Stomach (tissue), 4 donors: ENCODE data around the gene MIGA2.

Experiments used
- EP300 ChIP-seq: sonication (generic); formaldehyde crosslinking; IDR thresholded peaks from one replicate; pipeline ENCODE4 v1.6.1; 2017; ENCODE audit warnings: antibody characterized with exemption
- POLR2A ChIP-seq, 4 donors: fragments of 450-650 bp; IDR thresholded peaks; one replicate each; pipeline ENCODE4 v1.6.1; 2016; ENCODE audit warnings: antibody characterized with exemption in 4 of 4, control low read depth in 2 of 4, mild to moderate bottlenecking in 1 of 4, moderate library complexity in 1 of 4
- POLR2AphosphoS5 ChIP-seq, 3 donors: sonication (generic); formaldehyde crosslinking; IDR thresholded peaks; one replicate each; pipeline ENCODE4 v1.6.1; 2016; ENCODE audit warnings: antibody characterized with exemption in 3 of 3
- TF ChIP-seq, protein P1 (sequence below), 7 experiments: fragments of 450-650 bp in 4 of 7; fragments of 200-600 bp in 3 of 7; sonication (generic) in 3 of 7; IDR thresholded peaks; one replicate each; pipeline ENCODE4 v1.5.1; 2016 to 2019; ENCODE audit warnings: antibody characterized with exemption in 7 of 7, control low read depth in 2 of 7, mild to moderate bottlenecking in 1 of 7

DNA sequence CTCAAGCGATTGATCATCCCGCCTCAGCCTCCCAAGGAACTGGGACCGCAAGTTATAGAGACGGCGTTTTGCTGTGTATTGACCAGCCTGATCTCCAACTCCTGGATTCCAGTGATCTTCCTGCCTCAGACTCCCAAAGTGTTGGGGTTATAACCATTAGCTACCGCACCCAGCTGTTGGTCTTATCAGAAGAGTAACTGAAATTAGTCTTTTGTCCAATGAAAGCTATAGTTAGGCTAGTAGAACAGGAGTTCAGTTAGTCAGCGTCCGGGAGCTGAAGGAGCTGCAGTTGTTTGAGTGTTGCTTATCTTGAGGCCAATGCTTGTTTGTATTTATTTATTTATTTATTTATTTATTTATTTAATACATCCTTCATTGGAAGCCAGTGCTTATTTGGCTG lies 3.2 kb upstream of the MIGA2 start:
- TF ChIP-seq POLR2AphosphoS5 (IDR thresholded peaks at IDR 0.05) (no peak), EP300 (no peak), POLR2A (IDR thresholded peaks at IDR 0.05) (no peak)
- TF ChIP-seq, protein P1, sequence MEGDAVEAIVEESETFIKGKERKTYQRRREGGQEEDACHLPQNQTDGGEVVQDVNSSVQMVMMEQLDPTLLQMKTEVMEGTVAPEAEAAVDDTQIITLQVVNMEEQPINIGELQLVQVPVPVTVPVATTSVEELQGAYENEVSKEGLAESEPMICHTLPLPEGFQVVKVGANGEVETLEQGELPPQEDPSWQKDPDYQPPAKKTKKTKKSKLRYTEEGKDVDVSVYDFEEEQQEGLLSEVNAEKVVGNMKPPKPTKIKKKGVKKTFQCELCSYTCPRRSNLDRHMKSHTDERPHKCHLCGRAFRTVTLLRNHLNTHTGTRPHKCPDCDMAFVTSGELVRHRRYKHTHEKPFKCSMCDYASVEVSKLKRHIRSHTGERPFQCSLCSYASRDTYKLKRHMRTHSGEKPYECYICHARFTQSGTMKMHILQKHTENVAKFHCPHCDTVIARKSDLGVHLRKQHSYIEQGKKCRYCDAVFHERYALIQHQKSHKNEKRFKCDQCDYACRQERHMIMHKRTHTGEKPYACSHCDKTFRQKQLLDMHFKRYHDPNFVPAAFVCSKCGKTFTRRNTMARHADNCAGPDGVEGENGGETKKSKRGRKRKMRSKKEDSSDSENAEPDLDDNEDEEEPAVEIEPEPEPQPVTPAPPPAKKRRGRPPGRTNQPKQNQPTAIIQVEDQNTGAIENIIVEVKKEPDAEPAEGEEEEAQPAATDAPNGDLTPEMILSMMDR (IDR thresholded peaks at IDR 0.05), result no peak
